C4-2B (cell line): ENCODE results near the gene RAB31.

Source experiments
- ZFX ChIP-seq: fragments of 450-650 bp; IDR thresholded peaks from 2 replicates; pipeline ENCODE4 v1.6.1; 2017
- TF ChIP-seq, protein P1 (sequence below): fragments of 450-650 bp; conservative IDR thresholded peaks from 2 replicates; pipeline ENCODE4 v1.5.1; 2017; ENCODE audit warnings: mild to moderate bottlenecking

DNA sequence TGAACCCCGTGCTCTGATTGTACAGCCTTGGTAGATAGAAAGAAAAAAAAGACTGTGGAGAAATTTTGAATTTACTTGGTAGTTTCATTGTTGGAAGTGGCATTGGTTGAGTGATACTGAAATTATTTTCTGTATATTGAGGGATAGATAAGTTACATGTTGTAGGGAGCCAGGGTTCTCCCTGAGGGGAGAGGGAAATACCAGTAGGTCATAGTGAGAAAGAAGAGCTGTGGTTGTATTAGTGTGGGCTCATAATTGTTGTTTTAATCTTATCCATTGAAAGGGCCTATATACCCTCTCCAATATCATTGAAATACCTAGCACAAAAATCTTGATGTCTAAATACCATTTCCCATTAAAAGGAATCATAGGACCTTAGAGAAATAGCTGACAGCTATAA is 16.9 kb upstream of the RAB31 start:
- TF ChIP-seq, protein P1, sequence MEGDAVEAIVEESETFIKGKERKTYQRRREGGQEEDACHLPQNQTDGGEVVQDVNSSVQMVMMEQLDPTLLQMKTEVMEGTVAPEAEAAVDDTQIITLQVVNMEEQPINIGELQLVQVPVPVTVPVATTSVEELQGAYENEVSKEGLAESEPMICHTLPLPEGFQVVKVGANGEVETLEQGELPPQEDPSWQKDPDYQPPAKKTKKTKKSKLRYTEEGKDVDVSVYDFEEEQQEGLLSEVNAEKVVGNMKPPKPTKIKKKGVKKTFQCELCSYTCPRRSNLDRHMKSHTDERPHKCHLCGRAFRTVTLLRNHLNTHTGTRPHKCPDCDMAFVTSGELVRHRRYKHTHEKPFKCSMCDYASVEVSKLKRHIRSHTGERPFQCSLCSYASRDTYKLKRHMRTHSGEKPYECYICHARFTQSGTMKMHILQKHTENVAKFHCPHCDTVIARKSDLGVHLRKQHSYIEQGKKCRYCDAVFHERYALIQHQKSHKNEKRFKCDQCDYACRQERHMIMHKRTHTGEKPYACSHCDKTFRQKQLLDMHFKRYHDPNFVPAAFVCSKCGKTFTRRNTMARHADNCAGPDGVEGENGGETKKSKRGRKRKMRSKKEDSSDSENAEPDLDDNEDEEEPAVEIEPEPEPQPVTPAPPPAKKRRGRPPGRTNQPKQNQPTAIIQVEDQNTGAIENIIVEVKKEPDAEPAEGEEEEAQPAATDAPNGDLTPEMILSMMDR = no peak
- TF ChIP-seq ZFX = no peak
